Left hindlimb (tissue), 1 donor: ENCODE data around the gene CCSER2.
A peak's percentile ranks its signal among the peaks of the same experiment; 100 is the strongest.
"Not testable (repeated sequence)": the region's sequence is repeated elsewhere in the genome, so short reads cannot be mapped to it uniquely, and the experiment has no call there.

Experiments used
- DNase-seq: peaks from one replicate; pipeline ENCODE4 v3.0.0-alpha.2; 2018

Gene CCSER2

GRCh38 chr10:84398696-84399095, 70.3 kb downstream of the CCSER2 start:
- DNase-seq = no peak

GRCh38 chr10:84401854-84402611, 73.6 kb downstream of the CCSER2 start:
- DNase-seq = no peak

- no peak for DNase-seq
Measured at GRCh38 chr10:84404783-84405182, 76.4 kb downstream of the CCSER2 start.

GRCh38 chr10:84405662-84406061, 77.3 kb downstream of the CCSER2 start:
- DNase-seq = no peak

- peak; percentile 47 for DNase-seq
Measured at GRCh38 chr10:84406561-84406960, 78.2 kb downstream of the CCSER2 start.

- DNase-seq = no peak
Measured at GRCh38 chr10:84407388-84408049, 79.1 kb downstream of the CCSER2 start.

- DNase-seq = no peak
Measured at GRCh38 chr10:84412482-84412881, 84.1 kb downstream of the CCSER2 start.

GRCh38 chr10:84414110-84414509, 85.7 kb downstream of the CCSER2 start:
- DNase-seq = not testable (repeated sequence)

GRCh38 chr10:84415539-84416244, 87.3 kb downstream of the CCSER2 start:
- no peak for DNase-seq

GRCh38 chr10:84416245-84416555, 87.8 kb downstream of the CCSER2 start:
- DNase-seq = no peak

GRCh38 chr10:84423719-84424118, 95.3 kb downstream of the CCSER2 start:
- no peak for DNase-seq

- DNase-seq = peak; percentile 87
Measured at GRCh38 chr10:84424731-84425167, 96.4 kb downstream of the CCSER2 start.

GRCh38 chr10:84427903-84428650, 99.7 kb downstream of the CCSER2 start:
- no peak for DNase-seq

GRCh38 chr10:84428711-84429110, 100.3 kb downstream of the CCSER2 start:
- DNase-seq = no peak

GRCh38 chr10:84429926-84430520, 101.6 kb downstream of the CCSER2 start:
- DNase-seq = no peak

- no peak for DNase-seq
Measured at GRCh38 chr10:84432891-84433290, 104.5 kb downstream of the CCSER2 start.

- DNase-seq = no peak
Measured at GRCh38 chr10:84440781-84441180, 112.4 kb downstream of the CCSER2 start.

GRCh38 chr10:84447701-84448400, 119.5 kb downstream of the CCSER2 start:
- no peak for DNase-seq

- DNase-seq = not testable (repeated sequence)
Measured at GRCh38 chr10:84449351-84449750, 121.0 kb downstream of the CCSER2 start.

GRCh38 chr10:84452003-84452402, 123.6 kb downstream of the CCSER2 start:
- no peak for DNase-seq

GRCh38 chr10:84453303-84453702, 124.9 kb downstream of the CCSER2 start:
- no peak for DNase-seq

- no peak for DNase-seq
Measured at GRCh38 chr10:84456126-84456525, 127.7 kb downstream of the CCSER2 start.
